Stimulated activated CD4-positive, alpha-beta T cell treated with anti-CD3 and anti-CD28 coated beads, Interleukin-2, amount 100 ng/mL, for 24 hours (primary cell): ENCODE results near the gene WWOX.

Source experiments
- DNase-seq, 2 donors: peaks; one replicate each; pipeline ENCODE4 v3.0.0-alpha.2; 2020

The WWOX gene

GRCh38 chr16:78413651-78414050, 314.2 kb downstream of the WWOX start:
- no peak for DNase-seq

GRCh38 chr16:78415013-78415412, 315.6 kb downstream of the WWOX start:
- DNase-seq: no peak

GRCh38 chr16:78415669-78416068, 316.2 kb downstream of the WWOX start:
- DNase-seq: no peak

GRCh38 chr16:78416400-78416799, 316.9 kb downstream of the WWOX start:
- DNase-seq: no peak

DNA sequence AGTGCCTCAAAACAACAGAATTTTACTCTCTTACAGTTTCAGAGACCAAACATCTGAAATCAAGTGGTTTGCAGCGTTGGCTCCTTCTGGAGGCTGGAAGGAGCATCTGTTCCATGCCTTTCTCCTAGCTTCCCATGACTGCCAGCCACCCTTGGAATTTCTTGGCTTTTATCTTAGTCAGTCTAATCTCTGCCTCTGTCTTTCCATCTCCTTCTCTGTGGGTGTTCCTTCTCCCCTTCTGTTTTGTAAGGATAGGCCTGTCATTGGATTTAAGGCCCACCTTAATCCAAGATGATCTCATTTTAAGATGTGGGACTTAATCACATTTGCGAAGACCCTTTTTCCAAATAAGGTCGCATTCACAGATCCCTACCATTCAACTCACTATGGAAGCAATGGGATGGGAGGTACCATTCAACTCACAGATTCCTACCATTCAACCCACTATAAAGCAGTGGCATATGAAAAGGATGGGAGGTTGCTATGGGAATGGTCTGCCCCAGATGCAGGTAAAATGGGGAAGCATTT, 321.8 kb downstream of the WWOX start:
- no peak for DNase-seq

- DNase-seq: no peak
Measured at GRCh38 chr16:78425281-78425680, 325.8 kb downstream of the WWOX start.

- no peak for DNase-seq
Measured at GRCh38 chr16:78425891-78426510, 326.5 kb downstream of the WWOX start.

DNA sequence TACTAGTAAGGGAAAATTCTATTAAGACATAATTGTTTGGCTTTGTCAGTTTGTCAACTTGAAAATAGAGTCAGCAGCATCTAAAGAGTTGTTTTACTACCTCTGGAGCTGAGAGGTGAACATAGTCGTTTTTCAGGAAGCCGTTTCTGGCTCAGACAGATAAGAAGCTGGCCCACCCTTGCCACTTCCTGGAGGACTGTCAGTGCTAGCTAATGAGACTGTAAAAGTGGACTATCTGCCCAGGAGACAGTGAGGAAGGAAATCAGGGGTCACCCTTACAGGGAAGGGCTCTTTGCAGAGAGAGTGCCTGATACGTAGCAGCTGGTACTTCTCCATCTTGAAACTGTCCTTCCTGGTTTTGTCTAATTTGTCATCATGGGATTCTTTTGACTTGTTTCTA, 328.7 kb downstream of the WWOX start:
- no peak for DNase-seq

DNA sequence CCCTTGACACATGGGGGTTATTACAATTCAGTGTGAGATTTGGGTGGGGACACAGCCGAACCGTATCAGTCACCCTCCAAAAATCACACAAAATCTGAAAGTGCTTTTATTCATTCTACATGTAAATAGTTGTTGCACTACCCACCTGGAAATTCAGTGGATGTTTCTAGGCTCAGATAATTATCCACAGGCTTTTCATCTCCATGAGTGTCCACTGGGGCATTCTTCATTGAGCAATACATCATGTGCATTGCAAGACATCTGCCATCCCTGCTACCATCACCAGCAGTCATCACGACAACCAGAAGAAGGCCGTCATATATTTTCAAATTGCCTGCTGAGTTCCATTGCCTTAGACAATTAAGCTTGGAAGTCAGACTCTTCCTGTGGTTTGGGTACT, 330.8 kb downstream of the WWOX start:
- DNase-seq: no peak

GRCh38 chr16:78431004-78431670, 331.7 kb downstream of the WWOX start:
- no peak for DNase-seq

DNA sequence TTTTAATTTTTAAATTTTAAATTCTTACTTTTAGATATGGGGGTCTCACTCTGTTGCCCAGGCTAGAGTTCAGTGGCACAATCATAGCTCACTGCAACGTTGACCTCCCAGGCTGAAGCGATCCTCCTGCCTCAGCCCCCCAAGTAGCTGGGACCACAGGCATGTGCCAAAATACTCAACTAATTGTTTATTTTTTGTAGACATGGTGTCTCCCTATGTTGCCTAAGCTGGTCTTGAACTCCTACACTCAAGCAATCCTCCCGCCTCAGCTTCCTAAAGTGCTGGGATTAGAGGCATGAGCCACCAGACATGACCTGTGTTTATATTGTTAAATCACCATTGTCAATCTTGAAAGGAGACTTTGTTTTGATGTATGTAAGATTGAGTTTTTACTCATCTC, 332.2 kb downstream of the WWOX start:
- DNase-seq: no peak

DNA sequence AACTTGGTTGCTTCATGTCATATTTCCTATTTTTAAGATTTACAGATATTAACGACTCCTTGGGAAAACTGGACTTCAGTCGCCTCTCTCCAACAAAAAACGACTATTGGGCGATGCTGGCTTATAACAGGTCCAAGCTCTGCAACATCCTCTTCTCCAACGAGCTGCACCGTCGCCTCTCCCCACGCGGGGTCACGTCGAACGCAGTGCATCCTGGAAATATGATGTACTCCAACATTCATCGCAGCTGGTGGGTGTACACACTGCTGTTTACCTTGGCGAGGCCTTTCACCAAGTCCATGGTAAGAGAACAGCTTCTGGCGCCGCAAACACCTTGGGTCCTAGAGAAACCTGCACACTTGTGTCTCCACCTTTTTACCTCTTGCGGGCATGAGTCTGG, 333.0 kb downstream of the WWOX start:
- no peak for DNase-seq

DNA sequence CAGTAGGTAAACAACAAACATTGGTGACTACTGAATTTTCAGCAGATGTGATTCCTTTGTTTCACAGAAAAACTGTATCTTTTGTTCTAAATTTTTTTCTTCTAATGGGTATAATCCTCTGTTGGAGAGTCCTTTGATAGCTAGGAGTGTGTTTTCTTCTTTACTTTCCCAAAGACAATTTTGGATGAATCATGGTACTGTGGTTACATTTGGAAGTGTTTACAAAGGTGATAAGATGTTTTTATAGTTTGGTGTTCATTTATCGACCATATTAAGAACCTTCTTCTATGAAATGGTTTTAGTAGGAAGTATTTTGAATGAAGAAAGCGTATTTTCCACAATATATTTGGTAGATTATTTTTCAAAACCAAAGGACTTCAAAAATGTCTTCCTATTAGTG, 333.7 kb downstream of the WWOX start:
- no peak for DNase-seq

GRCh38 chr16:78434401-78434800, 334.9 kb downstream of the WWOX start:
- DNase-seq: no peak

GRCh38 chr16:78435260-78435659, 335.8 kb downstream of the WWOX start:
- no peak for DNase-seq

- DNase-seq: no peak
Measured at GRCh38 chr16:78436023-78436422, 336.6 kb downstream of the WWOX start.

DNA sequence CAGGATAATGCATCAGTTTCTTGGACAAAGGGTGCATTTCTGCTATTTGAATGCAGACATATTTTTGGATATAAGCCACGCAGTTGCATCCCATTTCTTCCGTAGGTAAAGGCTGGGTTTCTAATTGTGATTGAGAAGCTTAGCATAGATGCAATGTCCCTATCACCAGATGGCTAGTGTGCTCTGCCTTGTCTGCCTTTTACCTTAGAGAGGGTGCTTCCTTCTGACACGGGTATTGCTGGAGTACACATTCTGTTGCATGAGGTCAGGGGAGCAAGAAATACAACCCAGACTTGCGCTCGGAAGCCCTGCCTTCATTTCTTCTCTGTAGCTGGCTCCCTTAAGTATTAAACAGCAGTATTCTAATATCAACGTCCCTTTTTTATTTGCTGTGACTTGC, 337.4 kb downstream of the WWOX start:
- no peak for DNase-seq

DNA sequence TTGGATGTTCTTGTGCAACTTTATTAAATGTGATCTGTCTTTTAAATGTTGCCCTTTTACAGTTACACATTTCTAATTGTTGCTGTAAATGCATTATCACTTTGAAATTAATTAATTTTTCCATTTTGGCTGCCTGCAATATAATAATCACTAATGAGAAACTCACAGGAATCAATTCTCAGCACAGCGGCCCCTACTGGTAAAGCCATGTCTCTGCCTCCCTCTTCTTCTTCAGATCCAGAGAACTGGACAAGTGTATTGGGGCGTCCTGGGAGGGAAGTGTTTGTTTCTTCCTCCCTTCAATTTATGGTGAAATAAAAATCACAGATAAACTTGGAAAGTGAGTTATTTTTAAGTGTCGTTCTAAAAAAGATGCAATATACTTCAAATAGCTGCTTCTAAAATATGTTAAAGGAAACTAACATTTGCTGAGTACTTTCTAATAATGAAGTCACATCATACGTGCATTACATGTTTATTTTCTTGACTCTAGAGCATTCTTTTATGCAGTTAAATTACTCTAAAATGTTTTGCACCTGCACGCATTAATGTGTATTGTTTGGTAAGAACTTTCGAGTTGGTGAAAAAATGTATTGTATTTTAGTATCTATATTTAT, 338.0 kb downstream of the WWOX start:
- peak; percentile 30 to 47 for DNase-seq

DNA sequence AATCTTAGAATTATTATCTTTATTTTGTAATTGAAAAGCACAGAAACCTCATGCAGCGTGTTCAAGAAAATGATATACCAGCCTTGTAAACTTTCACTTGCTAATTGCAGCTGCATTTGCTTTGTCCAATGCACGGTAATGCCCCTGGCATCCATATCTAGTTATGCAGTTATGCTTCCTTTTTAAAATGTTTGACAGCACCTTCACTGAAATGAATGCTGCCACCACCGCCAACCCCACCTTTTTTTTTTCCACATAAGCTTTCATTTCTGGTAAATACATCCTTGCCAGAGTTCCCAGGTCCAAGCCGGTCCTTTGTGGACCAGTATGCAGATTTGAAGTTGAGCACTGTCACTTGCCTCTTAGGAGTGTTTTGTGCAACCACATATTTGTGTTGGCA, 338.8 kb downstream of the WWOX start:
- DNase-seq: no peak

DNA sequence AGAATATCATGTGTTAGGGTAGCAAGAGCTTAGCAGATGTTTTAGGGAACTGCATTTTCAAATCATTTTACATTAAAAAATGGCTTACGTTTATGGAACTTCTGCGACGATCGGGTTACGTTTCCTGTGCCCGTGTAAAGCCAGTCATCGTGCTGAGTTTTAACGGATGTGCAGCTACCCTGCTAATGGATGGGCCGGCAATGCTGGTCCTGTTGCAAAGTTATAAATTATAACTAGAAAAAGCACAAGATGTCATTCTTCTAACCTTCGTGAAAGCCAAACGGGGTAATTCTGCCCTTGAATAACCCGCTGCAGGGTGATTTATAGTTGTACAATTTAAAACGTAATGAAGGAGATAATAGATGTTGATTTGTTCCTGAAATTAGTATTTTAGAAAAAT, 339.2 kb downstream of the WWOX start:
- no peak for DNase-seq

- no peak for DNase-seq
Measured at GRCh38 chr16:78439646-78440045, 340.2 kb downstream of the WWOX start.

DNA sequence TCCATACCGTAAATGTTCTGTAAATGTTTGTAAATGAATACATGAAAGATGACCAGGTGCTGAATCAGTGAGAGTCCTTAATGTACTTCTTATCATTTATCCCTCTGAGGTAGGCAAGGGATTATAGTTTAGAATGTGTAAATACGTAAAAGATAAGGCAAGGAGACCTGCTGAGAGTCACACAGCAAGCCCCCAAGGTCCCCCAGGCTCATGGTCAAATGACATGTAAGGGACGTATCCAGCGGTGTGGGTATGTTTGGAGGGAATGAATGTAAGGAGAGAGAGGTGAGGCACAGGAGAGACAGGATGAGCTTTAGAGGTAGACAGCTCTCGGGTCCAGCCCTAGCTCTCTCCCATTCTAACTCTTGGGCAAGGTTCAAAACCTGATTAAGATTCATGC, 341.8 kb downstream of the WWOX start:
- no peak for DNase-seq

GRCh38 chr16:78443542-78444364, 344.3 kb downstream of the WWOX start:
- DNase-seq: no peak
